Lower leg skin (tissue), 3 donors: ENCODE data around the gene MAP1LC3A.

ENCODE experiments used
- CTCF ChIP-seq, 3 donors: fragments of 450-650 bp; IDR thresholded peaks; one replicate each; pipeline ENCODE4 v1.5.1; 2016; ENCODE audit warnings: antibody characterized with exemption in 3 of 3, mild to moderate bottlenecking in 3 of 3, moderate library complexity in 2 of 3
- POLR2A ChIP-seq, 2 donors: fragments of 450-650 bp; IDR thresholded peaks; one replicate each; pipeline ENCODE4 v1.6.1; 2016 to 2017; ENCODE audit warnings: antibody characterized with exemption in 2 of 2, mild to moderate bottlenecking in 1 of 2, moderate library complexity in 1 of 2

DNA sequence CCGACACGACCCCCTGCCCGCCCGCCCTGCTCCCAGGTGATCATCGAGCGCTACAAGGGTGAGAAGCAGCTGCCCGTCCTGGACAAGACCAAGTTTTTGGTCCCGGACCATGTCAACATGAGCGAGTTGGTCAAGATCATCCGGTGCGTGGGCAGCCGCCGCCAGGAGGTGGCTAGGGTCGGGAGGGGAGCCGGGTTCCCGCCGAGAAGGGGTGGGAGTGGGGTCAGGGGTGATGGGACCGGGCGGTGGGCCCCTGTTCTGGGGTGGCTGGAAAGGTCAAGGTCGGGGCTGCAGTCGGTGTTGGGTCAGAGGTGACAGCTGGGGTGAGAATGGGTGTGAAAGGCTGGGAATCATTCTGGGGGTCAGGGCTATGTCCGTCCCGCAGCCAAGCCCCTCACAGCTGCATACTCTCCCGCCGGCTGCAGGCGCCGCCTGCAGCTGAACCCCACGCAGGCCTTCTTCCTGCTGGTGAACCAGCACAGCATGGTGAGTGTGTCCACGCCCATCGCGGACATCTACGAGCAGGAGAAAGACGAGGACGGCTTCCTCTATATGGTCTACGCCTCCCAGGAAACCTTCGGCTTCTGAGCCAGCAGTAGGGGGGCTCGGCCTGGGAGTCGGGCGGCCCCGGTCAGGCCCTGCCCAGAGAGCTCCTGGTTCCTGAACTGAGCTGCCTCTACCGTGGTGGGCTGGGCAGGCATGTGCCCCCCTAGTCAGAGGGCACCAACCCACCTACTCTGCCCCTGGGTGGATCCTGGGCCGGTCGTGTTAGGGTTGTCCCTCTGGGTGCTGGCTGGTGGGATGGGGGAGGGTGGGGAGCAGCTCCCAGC lies 1.0 kb downstream of the MAP1LC3A start:
- no peak for TF ChIP-seq CTCF (IDR thresholded peaks at IDR 0.05)
- TF ChIP-seq POLR2A (IDR thresholded peaks at IDR 0.05), result no peak
